ENCODE results near the gene SDK1.

The SDK1 gene

GRCh38 chr7:3949242-3949640 lies 648.2 kb downstream of the SDK1 start:
- Mint-ChIP-seq H3K9me3 (ENCODE audit: low read depth) (peaks cover 4% of the 10 kb centered on the region), H3K36me3 (peaks cover 3% of the 10 kb centered on the region), H3K4me3 (no peak overlapping the region), H3K27me3 (peaks cover 7% of the 10 kb centered on the region), H3K4me1 (ENCODE audit: low read depth) (no peaks in the 10 kb centered on the region), H3K27ac (no peak overlapping the region)

DNA sequence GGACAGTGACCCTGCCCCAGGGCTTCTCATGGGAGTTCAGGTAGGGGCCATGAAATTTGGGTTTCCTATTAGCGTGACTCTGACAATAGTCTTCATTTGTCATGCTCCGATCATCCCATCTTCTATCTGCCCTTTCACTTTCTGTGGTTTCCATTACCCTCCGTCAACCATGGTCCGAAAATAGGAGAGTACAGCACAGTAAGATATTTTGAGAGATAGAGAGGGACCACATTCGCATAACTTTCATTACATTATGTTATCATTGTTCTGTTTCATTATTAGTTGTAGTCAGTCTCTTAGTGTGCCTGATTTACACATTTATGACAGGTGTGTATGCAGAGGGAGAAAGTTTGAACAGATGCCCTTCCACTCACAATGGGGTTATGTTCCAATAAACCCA lies 649.2 kb downstream of the SDK1 start:
- peaks cover under 1% of the 10 kb centered on the region for H3K36me3 Mint-ChIP-seq
- peaks cover 1% of the 10 kb centered on the region for H3K9me3 Mint-ChIP-seq (ENCODE audit: low read depth)
- no peak overlapping the region for H3K27ac Mint-ChIP-seq
- H3K4me1 Mint-ChIP-seq (ENCODE audit: low read depth) = no peaks in the 10 kb centered on the region
- no peak overlapping the region for H3K4me3 Mint-ChIP-seq
- H3K27me3 Mint-ChIP-seq = peaks cover 3% of the 10 kb centered on the region

- H3K4me1 Mint-ChIP-seq (ENCODE audit: low read depth) = no peaks in the 10 kb centered on the region
- no peaks in the 10 kb centered on the region for H3K9me3 Mint-ChIP-seq (ENCODE audit: low read depth)
- no peaks in the 10 kb centered on the region for H3K36me3 Mint-ChIP-seq
- no peak overlapping the region for H3K27ac Mint-ChIP-seq
- no peak overlapping the region for H3K4me3 Mint-ChIP-seq
- H3K27me3 Mint-ChIP-seq = peaks cover 2% of the 10 kb centered on the region
Observed at GRCh38 chr7:3951316-3952055, 650.4 kb downstream of the SDK1 start.

GRCh38 chr7:3953133-3953532 lies 652.1 kb downstream of the SDK1 start:
- no peak overlapping the region for H3K27ac Mint-ChIP-seq
- no peak overlapping the region for H3K4me3 Mint-ChIP-seq
- no peaks in the 10 kb centered on the region for H3K36me3 Mint-ChIP-seq
- H3K4me1 Mint-ChIP-seq (ENCODE audit: low read depth) = no peaks in the 10 kb centered on the region
- no peaks in the 10 kb centered on the region for H3K9me3 Mint-ChIP-seq (ENCODE audit: low read depth)
- no peaks in the 10 kb centered on the region for H3K27me3 Mint-ChIP-seq

- Mint-ChIP-seq H3K4me3 (no peak overlapping the region), H3K27ac (no peak overlapping the region), H3K36me3 (no peaks in the 10 kb centered on the region), H3K4me1 (ENCODE audit: low read depth) (no peaks in the 10 kb centered on the region), H3K9me3 (ENCODE audit: low read depth) (no peaks in the 10 kb centered on the region), H3K27me3 (no peaks in the 10 kb centered on the region)
Observed at GRCh38 chr7:3953946-3954345, 652.9 kb downstream of the SDK1 start.

- Mint-ChIP-seq H3K9me3 (ENCODE audit: low read depth) (no peaks in the 10 kb centered on the region), H3K36me3 (no peaks in the 10 kb centered on the region), H3K4me1 (ENCODE audit: low read depth) (no peaks in the 10 kb centered on the region), H3K4me3 (no peak overlapping the region), H3K27ac (no peak overlapping the region), H3K27me3 (no peaks in the 10 kb centered on the region)
Observed at GRCh38 chr7:3955026-3955425, 654.0 kb downstream of the SDK1 start.

- H3K9me3 Mint-ChIP-seq (ENCODE audit: low read depth) = no peaks in the 10 kb centered on the region
Observed at GRCh38 chr7:3955751-3956696, 655.0 kb downstream of the SDK1 start.

GRCh38 chr7:3956949-3957348 lies 655.9 kb downstream of the SDK1 start:
- H3K36me3 Mint-ChIP-seq = no peaks in the 10 kb centered on the region
- H3K27me3 Mint-ChIP-seq = no peaks in the 10 kb centered on the region
- no peak overlapping the region for H3K27ac Mint-ChIP-seq
- no peaks in the 10 kb centered on the region for H3K4me1 Mint-ChIP-seq (ENCODE audit: low read depth)
- no peak overlapping the region for H3K4me3 Mint-ChIP-seq
- H3K9me3 Mint-ChIP-seq (ENCODE audit: low read depth) = no peaks in the 10 kb centered on the region

More at GRCh38 chr7:3955751-3956696, 655.0 kb downstream of the SDK1 start:
- no peaks in the 10 kb centered on the region for H3K36me3 Mint-ChIP-seq
- no peak overlapping the region for H3K4me3 Mint-ChIP-seq
- H3K27ac Mint-ChIP-seq = no peak overlapping the region
- no peaks in the 10 kb centered on the region for H3K27me3 Mint-ChIP-seq
- no peaks in the 10 kb centered on the region for H3K4me1 Mint-ChIP-seq (ENCODE audit: low read depth)

DNA sequence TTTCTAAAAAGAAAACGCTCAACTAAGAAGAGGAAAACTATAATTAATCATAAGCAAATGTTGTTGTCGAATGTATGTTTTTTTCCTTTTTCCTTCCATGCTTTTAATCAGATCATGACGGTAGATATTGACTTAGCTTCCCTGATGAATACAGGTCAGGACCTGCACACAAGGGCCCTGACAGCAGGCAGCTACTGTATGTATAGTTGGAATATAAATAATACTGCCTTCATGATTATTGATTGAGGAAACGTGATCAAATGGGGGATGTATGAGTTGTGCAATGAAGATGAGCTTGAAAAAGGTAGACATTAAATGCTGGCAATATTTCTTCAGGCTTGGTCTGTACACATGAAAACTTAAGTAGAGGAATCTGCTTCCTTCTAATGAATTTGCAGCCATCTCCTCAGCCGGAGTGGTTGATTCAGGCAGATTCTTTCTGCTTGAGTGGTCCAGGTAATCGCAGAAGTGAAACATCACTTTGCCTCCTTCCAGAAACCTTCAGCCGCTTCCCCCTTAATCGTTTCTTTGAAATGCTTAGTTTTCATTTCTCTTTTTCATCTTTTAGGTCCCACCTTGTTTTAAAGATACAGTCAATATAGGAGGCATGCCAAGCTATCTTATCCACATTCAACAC lies 656.5 kb downstream of the SDK1 start:
- Mint-ChIP-seq H3K9me3 (ENCODE audit: low read depth) (no peaks in the 10 kb centered on the region), H3K27me3 (no peaks in the 10 kb centered on the region), H3K27ac (no peak overlapping the region), H3K36me3 (no peaks in the 10 kb centered on the region), H3K4me1 (ENCODE audit: low read depth) (no peaks in the 10 kb centered on the region), H3K4me3 (no peak overlapping the region)

- Mint-ChIP-seq H3K4me3 (no peak overlapping the region), H3K27me3 (no peaks in the 10 kb centered on the region), H3K9me3 (ENCODE audit: low read depth) (no peaks in the 10 kb centered on the region), H3K36me3 (no peaks in the 10 kb centered on the region), H3K27ac (no peak overlapping the region), H3K4me1 (ENCODE audit: low read depth) (no peaks in the 10 kb centered on the region)
Observed at GRCh38 chr7:3958109-3958483, 657.0 kb downstream of the SDK1 start.

DNA sequence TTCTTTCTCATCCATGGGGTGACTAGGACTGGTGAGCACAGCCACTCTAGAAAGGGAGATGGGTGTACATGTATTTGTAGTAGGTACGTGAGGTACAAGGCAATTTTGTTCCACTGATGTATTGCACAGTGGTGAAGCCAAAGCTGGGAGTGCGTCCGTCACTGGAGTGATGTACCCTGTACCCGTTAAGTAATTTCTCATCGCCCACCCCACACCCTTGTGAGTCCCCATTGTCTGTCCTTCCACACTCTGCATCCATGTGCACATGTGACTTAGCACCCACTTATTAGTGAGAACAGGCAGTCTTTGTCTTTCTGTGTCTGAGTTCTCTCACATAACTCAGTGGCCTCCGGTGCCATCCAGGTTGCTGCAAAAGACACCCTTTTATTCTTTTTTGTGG lies 658.3 kb downstream of the SDK1 start:
- Mint-ChIP-seq H3K27me3 (no peaks in the 10 kb centered on the region), H3K4me3 (no peak overlapping the region), H3K36me3 (no peaks in the 10 kb centered on the region), H3K27ac (no peak overlapping the region), H3K4me1 (ENCODE audit: low read depth) (no peaks in the 10 kb centered on the region), H3K9me3 (ENCODE audit: low read depth) (no peaks in the 10 kb centered on the region)

DNA sequence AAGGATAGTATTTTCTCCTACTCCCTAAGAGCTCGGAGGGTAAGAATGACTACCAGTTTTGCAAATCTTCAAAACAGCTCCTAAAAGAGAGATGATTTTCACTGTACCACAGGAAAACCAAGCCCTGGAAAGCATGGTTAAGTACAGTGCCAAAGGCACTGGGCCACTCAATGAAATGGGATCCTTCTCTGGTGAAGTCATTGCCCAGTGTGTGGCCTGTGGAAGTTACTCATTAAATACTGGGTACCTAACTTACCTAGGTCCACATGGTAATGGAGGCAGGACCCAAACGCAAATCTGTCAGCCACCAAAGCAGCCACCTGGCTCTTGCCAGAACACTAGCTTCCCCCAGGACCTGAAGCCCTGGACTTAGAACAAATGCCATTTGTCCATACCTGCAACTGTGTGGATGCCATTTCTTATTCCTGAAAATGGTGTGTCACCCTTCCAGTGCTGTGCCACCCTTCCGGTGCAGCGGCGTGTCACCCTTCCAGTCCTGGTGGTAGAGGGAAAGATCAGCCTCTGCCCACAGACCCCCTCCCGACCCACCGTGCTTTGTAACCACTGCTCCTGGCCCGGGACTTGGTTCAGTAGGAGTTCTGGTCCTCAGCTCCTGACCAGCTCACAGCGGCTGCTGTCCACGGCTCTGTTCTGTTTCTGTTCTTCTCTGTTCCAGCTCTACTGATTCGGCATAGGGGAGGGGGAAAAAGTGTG lies 659.2 kb downstream of the SDK1 start:
- Mint-ChIP-seq H3K36me3 (no peaks in the 10 kb centered on the region), H3K4me3 (no peak overlapping the region), H3K27ac (no peak overlapping the region), H3K9me3 (ENCODE audit: low read depth) (no peaks in the 10 kb centered on the region), H3K27me3 (no peaks in the 10 kb centered on the region), H3K4me1 (ENCODE audit: low read depth) (no peaks in the 10 kb centered on the region)

- no peaks in the 10 kb centered on the region for H3K9me3 Mint-ChIP-seq (ENCODE audit: low read depth)
- H3K36me3 Mint-ChIP-seq = no peaks in the 10 kb centered on the region
- H3K4me3 Mint-ChIP-seq = no peak overlapping the region
- H3K4me1 Mint-ChIP-seq (ENCODE audit: low read depth) = no peaks in the 10 kb centered on the region
- no peak overlapping the region for H3K27ac Mint-ChIP-seq
- no peaks in the 10 kb centered on the region for H3K27me3 Mint-ChIP-seq
Observed at GRCh38 chr7:3960942-3961341, 659.9 kb downstream of the SDK1 start.

DNA sequence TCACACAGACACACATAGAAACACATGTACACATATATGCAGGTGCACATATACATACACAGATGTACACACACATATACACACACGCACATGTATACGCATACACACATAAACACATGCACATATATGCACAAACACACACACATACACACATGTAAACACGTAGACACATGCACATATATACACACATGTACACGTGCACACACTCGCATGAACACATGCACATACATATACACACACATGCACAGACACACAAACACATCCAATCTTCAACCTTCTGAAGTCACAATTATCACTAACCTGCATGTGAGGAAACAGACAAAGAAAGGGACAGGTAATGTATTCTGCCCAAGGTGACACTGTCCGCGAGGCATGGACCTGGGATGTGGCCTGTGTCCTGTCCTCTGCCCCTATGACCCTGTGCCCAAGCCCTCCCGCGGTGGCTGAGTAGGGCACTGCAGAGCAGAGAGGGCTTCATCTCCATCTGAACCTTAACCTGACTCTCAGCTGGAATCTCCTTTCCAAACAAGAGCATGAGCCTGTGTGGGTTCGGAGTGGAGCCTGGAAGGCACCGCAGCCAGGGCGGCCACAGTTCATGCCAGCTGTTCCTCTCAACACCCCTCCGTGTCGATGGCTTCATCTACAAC lies 660.9 kb downstream of the SDK1 start:
- Mint-ChIP-seq H3K27me3 (no peaks in the 10 kb centered on the region), H3K4me1 (ENCODE audit: low read depth) (no peaks in the 10 kb centered on the region), H3K4me3 (no peak overlapping the region), H3K9me3 (ENCODE audit: low read depth) (no peaks in the 10 kb centered on the region), H3K36me3 (no peaks in the 10 kb centered on the region), H3K27ac (no peak overlapping the region)

All from activated naive CD8-positive, alpha-beta T cell (primary cell).